Measurements from ENCODE around the gene RABAC1.
"Not testable (repeated sequence)": the region's sequence is repeated elsewhere in the genome, so short reads cannot be mapped to it uniquely, and the experiment has no call there.

RABAC1 gene

GRCh38 chr19:41941410-41942202 lies 17.5 kb downstream of the RABAC1 start:
- H3K27ac ChIP-seq, result no peak overlapping the region
- TF ChIP-seq CTCF (IDR thresholded peaks at IDR 0.05) (no peak), ZFX (IDR thresholded peaks at IDR 0.05; ENCODE audit: borderline replicate concordance) (no peak)

- H3K27ac ChIP-seq, result no peak overlapping the region
- TF ChIP-seq ZFX (IDR thresholded peaks at IDR 0.05; ENCODE audit: borderline replicate concordance) (no peak), CTCF (IDR thresholded peaks at IDR 0.05) (no peak)
These were observed 18.3 kb downstream of the RABAC1 start for GRCh38 chr19:41940731-41941409.

- no peak overlapping the region for H3K27ac ChIP-seq
- TF ChIP-seq ZFX (IDR thresholded peaks at IDR 0.05; ENCODE audit: borderline replicate concordance), result no peak
- no peak for TF ChIP-seq CTCF (IDR thresholded peaks at IDR 0.05)
These were observed 19.0 kb downstream of the RABAC1 start for GRCh38 chr19:41939861-41940730.

- not testable (repeated sequence) for H3K27ac ChIP-seq
These were observed 19.9 kb downstream of the RABAC1 start for GRCh38 chr19:41939209-41939608.

GRCh38 chr19:41937525-41938468 lies 21.3 kb downstream of the RABAC1 start:
- H3K27ac ChIP-seq, result no peak overlapping the region
- TF ChIP-seq CTCF (IDR thresholded peaks at IDR 0.05) (no peak), ZFX (IDR thresholded peaks at IDR 0.05; ENCODE audit: borderline replicate concordance) (no peak)

- TF ChIP-seq CTCF (IDR thresholded peaks at IDR 0.05) (no peak), ZFX (IDR thresholded peaks at IDR 0.05; ENCODE audit: borderline replicate concordance) (no peak)
- H3K27ac ChIP-seq, result no peak overlapping the region
These were observed 22.2 kb downstream of the RABAC1 start for GRCh38 chr19:41936961-41937360.

- H3K27ac ChIP-seq, result no peak overlapping the region
- no peak for TF ChIP-seq ZFX (IDR thresholded peaks at IDR 0.05; ENCODE audit: borderline replicate concordance)
- no peak for TF ChIP-seq CTCF (IDR thresholded peaks at IDR 0.05)
These were observed 22.7 kb downstream of the RABAC1 start for GRCh38 chr19:41936416-41936850.

All from 22Rv1 (cell line).